HuH-7 (cell line): ENCODE results near the gene MYO1G.
"Not testable (repeated sequence)": the region's sequence is repeated elsewhere in the genome, so short reads cannot be mapped to it uniquely, and the experiment has no call there.

Experiments
- DNase-seq: peaks from one replicate; pipeline ENCODE4 v3.0.0; 2011; ENCODE audit warnings: low spot score

Gene MYO1G

DNA sequence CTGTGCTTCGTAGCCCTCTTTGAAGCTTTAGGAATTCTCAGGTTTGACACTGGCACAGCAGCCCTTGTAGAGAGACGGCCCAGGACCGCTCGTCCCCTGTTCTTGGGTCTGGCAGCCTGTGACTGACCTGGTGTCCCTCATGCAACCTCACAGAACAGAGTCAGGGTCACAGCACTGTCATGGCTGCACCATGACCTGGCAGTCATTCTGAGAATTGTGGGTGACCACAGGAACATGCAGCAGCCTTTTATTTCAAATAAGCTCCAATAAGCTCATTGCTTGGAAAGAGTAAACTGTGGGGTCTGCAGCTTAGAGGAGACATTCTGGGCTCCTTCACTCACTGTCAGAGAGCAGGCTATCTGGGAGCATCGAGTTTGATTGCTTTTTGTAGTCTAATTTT, 42.5 kb downstream of the MYO1G start:
- no peak for DNase-seq

DNA sequence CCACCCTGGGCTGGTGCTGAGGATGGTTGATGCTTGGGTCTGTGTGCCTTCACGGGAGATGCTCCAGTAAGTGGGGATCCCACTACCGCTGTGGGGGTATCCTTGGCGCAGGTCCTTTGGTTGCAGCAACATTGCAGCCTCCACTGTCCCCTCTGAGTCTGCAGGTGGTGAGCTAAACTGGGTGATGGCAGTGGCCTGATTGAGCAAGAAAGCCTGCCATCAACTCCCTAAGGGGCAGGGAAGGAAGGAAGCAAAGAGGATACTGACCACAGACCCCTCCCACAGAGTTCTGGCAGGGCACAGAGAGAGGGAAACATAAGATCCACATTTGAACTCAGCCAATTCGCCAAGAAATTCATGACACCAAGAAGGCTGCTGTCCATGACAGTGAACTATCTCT, 43.2 kb downstream of the MYO1G start:
- DNase-seq = no peak

- no peak for DNase-seq
These were observed 43.8 kb downstream of the MYO1G start for GRCh38 chr7:44935016-44935415.

DNA sequence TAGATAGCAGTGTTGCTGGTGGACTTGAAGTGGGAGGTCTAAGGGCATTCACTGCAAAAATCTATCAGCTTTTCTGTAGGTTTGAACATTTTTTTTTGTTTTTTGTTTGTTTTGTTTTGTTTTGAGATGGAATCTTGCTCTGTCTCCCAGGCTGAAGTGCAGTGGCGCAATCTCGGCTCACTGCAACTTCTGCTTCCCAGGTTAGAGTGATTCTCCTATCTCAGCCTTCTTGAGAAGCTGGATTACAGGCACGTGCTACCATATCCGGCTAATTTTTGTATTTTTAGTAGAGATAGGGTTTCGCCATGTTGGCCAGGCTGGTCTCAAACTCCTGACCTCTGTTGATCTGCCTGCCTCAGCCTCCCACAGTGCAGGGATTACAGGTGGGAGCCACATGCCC, 44.3 kb downstream of the MYO1G start:
- DNase-seq = not testable (repeated sequence)

- no peak for DNase-seq
These were observed 47.9 kb downstream of the MYO1G start for GRCh38 chr7:44930921-44931320.

DNA sequence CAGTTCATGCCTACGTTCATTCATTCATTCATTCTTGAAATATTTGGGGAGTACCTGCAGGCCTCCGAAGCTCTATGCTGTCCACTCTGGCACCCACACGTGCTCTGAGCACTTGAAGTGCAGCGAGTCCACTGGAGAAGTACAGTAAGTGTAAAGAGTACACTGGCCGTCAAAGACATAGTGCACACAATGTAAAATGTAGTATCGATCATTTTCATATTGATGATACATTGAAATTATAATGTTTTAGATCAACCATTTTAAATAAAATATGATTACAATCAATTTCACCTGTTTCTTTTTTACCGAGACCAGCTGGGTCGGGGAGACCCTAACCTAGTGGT, 56.5 kb downstream of the MYO1G start:
- DNase-seq = no peak

DNA sequence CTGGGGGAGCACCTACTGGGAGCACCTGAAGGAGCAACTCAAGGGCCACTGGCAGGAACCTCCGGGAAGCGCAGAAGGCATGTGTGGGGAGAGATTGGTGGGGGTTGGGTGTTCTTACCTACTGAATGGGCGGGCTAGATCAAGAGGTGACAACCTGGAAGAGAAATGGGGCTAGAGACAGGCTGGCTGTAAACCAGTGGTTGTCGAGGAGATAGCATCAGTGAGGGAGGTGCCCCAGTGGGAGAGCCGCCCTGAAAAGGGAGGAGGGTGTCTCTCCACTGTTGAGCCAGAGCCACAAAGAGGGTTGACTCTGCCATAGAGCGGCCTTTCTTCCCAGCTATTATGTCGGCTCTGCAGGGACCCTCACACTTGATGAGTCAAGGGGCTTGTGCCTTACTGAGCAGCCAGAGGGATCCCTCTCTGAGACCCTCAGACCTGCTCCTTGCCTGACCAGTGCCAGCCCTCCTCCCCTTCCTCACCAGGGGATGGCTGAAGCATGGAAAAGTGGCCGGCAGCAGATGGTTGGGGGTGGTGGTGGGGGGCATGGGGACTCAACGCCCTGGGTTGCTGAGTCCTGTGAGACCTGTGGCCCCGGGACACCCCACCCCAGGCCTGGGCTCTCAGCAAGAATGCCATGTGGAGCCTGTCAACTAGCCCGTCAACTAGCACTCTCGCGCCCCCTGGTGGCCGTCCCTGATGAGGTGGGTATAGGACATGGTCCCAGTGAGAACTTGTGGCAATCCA, 57.0 kb downstream of the MYO1G start:
- peak; percentile 81 for DNase-seq

- no peak for DNase-seq
These were observed 58.7 kb downstream of the MYO1G start for GRCh38 chr7:44920119-44920518.

- DNase-seq = no peak
These were observed 60.8 kb downstream of the MYO1G start for GRCh38 chr7:44918029-44918428.

DNA sequence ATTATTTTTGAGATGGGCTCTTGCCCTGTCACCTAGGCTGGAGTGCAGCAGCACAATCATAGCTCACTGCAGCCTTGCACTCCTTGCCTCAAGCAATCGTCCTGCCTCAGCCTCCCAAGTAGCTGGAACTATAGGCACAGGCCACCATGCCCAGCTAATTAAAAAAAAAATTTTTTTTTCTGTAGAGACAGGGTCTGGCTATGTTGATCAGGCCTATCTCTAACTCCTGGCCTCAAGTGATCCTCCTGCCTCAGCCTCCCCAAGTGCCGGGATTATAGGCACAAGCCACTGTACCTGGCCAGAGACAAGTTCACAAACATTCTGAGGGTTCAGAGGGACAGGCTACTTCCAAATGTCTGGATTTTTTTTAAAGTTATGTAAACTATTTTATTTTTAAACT, 61.4 kb downstream of the MYO1G start:
- DNase-seq = no peak

DNA sequence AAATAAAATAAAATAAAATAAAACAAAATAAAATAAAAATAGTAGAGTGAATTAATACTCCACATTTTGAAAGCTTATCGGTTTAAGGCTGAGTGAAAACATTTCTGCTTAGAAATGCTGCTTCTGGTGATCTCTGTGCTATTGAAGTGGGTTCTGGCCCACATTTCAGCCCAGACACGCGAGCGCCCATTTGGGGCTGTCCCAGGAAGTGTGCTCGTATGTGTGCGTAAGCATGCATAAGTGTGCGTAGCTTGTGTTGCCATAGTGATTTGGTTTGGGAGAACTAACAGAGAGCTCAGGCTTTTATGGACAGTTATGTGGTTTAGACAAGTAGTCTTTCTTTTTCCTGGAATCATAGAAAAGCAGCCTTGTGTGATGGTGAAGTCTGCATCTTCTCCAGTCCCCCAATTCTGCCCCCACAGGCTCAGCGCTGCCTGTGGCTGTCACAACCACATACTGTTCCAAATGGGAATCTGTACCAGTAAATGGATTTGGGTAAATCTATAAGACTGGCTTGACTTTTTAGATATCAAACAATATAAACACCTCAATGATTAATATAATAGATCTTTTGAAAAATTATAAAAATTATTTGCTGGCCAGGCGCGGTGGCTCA, 63.7 kb downstream of the MYO1G start:
- no peak for DNase-seq

- DNase-seq = no peak
These were observed 66.0 kb downstream of the MYO1G start for GRCh38 chr7:44912775-44913347.
